T-helper 22 cell (primary cell): ENCODE results near the gene ADGRG2.
"Not testable (repeated sequence)": the region's sequence is repeated elsewhere in the genome, so short reads cannot be mapped to it uniquely, and the experiment has no call there.

ENCODE experiments used
- DNase-seq: peaks from one replicate; pipeline ENCODE4 v3.0.0-alpha.2; 2020; ENCODE audit warnings: low read depth

Gene ADGRG2

DNA sequence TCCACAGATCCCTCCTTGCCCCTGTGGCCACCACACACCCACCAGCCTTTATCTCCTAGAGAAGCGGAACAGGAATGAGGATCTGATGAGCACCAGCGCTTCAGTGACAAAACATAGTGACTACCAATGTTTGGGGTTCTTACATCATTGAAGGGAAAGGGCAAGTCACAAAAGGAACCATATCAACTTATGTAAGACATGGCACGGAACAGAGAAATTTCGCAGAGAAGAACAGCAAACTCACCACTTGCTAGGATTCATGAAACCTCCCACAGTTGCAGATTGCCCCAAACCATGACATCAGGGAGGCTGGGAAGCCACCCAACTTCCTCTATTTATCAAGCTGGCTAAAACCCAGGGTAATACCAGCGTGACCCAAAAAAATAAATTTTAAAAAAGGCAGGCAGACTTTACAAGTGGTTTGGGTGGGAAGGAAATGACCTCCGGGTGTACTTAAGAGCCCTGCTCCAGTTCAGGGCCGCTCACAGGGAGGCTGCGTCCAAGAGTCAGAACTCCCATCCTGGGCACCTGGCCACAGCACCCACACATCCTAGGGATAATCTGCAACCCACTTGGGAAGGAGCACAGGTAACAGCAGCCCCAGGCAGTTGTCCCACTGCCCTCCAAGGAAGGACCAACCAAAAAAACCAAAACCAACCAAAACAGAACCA is 36.0 kb downstream of the ADGRG2 start:
- DNase-seq = no peak

- no peak for DNase-seq
These were observed 36.6 kb downstream of the ADGRG2 start for GRCh38 chrX:19085666-19086065.

DNA sequence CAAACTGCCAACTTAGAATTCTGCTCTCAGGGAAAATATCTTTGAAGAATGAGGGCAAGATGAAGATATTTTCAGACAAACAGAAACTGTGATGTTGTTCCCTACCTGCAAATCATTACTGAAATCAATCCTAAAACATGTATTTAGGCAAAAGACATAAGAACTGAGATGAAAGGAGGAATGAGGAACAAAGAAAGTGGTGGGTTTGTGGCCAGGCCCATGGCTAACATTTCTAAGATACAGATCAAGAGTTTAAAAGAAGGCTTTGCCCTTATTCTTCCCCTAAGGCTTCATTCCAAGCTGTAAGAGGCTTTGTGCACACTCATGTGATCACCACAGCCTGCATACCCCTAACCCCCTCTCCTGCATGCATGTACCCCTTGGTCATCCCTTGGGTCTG is 46.5 kb downstream of the ADGRG2 start:
- DNase-seq = no peak

GRCh38 chrX:19072372-19072771 is 49.9 kb downstream of the ADGRG2 start:
- DNase-seq = no peak

DNA sequence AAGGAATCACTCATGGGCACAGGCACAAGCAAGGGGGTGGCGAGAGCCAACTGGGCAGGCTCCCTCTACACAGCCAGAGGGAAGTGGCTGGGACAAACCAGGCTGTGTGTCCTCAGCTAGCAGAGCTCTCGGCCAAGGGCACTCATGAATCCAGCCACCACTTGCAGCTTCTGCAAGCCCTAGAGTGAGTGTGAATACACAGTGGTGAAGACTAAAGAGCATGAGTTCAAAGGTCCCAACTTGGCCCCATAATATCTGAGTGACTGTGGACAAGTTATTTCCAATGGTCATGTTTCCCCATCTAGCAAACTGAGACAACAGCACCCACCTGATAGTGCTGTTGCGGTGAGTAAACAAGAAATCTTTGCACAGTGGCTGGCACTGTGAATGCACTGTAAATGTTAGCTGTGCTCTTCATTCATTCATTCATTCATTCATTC is 51.7 kb downstream of the ADGRG2 start:
- no peak for DNase-seq

DNA sequence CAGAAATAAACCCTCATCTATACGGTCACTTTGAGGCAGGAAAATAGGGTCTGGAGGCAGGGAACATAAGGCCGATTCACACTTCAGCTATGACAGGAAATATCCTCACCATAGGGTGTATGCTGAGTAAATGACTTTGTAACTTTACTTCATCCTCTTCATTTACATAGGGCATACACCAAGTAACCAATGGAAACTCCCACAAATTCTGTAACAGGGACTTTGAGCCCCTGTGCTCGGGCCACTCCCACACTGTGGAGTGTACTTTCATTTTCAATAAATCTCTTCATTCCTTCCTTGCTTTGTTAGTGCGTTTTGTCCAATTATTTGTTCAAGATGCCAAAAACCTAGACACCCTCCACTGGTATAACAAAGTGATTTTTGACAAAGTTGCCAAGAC is 55.3 kb downstream of the ADGRG2 start:
- DNase-seq = not testable (repeated sequence)

- no peak for DNase-seq
These were observed 56.7 kb downstream of the ADGRG2 start for GRCh38 chrX:19065535-19065934.

GRCh38 chrX:19064175-19064574 is 58.1 kb downstream of the ADGRG2 start:
- DNase-seq = no peak

DNA sequence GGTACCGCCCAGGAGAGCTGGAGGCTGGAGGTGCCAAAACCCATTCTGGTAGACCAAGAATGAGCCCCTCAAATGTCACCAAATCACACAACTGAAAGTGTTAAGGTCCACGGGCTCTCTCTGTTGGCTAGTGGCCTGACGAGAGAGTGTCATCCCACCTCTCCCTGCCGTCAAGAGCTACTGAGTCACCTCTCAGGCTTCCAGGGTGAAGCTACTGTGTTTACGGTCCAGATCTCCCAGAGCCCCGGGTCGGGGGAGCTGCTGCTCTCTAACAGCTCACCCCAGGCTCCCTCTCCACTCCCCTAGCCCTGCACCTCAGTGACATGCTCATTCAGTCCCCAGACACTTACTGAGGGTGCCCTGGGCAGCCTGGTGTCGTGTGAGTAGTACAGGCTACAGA is 59.2 kb downstream of the ADGRG2 start:
- DNase-seq = no peak

- no peak for DNase-seq
These were observed 63.2 kb downstream of the ADGRG2 start for GRCh38 chrX:19059067-19059466.

GRCh38 chrX:19057856-19058255 is 64.4 kb downstream of the ADGRG2 start:
- no peak for DNase-seq

GRCh38 chrX:19049110-19049509 is 73.2 kb downstream of the ADGRG2 start:
- DNase-seq = no peak

DNA sequence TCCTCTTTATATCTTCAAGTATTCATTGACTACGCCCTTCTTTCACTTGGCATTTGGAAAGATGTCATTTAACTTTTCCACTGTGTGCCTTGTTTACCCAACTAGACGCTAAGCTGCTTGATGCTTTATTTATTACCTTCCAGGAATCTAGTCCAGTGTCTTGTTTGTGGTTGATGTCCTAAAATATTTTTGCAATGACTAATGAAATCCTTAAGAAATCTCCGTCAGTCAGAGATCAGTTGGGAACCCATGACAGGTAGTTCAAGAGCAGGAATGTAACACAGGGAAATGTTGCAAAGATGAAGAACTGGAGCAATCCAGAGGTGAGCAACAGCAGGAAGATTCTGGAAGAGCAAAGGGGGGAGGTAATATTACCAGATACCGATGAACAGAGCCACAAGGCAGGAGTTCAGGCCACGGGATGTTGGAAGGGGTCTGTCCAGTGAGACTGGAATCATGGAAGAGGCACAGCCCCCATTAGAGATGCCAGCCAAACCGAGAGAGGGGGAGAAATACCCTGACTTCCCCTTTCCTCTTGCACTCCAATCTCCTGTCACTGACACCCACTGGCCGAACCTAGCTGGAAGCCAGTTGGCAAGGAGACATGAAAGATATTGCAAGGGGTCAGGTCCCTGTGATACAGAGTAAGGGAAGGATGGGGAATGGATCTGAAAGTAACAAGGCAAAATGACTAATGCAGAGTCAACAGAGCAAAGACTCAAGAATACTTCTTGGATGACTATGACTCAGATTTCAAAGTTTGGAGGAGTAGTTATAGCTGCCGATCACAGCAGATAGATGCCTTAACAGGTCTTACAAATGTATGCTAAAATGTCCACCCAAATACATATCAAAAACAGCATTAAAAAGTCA is 75.7 kb downstream of the ADGRG2 start:
- DNase-seq = no peak

DNA sequence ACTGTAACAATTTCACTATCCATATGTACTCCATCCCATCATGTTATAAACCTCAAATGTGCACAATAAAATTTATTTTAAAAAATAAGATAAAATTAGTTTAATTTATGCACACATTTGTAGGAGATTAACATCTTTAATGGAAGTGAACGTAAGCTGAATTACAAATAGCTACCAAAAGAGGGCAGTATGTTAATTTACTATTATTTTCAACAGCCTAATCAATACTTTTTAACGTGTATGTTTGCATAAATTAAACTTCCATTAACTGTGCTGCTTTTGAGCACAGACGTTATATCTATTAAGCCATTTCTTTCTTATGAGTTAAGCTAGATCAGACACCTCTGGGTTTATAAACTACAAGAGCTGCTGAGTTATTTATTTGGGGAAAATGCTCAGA is 81.9 kb downstream of the ADGRG2 start:
- DNase-seq = no peak

DNA sequence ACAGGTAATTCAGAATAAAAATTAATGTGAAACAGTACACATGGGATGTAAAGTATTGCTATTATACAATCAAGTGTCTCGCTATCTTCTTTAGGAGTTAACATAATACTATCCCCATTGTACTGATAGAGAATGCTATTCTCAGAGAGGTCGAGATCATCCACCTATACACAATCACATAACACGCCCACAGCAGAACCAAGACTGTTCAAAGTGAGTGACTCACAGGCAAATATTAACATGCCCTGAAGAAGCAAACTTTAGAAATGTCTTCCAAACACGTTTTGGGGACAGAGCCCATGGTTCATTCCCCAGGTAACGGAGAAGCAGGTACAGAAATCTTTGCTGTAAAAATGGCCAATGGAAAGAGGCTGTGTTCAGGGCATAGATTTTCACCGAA is 88.2 kb downstream of the ADGRG2 start:
- DNase-seq = no peak

DNA sequence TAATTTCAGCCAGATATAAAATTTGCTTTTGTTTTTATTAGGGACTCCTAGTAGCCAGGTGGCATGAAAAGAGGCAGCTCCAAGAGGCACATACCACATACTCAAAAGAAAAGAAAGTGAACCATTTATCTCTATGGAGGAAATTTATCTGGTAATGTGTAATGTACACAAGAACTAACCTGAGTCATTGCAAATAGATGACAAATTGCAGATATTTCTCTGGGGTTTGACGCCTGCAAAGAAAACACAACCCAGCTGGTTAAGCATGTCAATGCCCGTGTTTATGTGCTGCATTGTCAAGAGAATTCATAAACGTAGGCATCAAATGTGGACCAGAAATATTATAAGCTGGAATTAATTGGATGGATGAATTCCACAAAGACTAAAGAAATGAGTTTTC is 91.5 kb downstream of the ADGRG2 start:
- DNase-seq = no peak

GRCh38 chrX:19028560-19028959 is 93.7 kb downstream of the ADGRG2 start:
- DNase-seq = no peak

GRCh38 chrX:19024366-19024765 is 97.9 kb downstream of the ADGRG2 start:
- DNase-seq = no peak

DNA sequence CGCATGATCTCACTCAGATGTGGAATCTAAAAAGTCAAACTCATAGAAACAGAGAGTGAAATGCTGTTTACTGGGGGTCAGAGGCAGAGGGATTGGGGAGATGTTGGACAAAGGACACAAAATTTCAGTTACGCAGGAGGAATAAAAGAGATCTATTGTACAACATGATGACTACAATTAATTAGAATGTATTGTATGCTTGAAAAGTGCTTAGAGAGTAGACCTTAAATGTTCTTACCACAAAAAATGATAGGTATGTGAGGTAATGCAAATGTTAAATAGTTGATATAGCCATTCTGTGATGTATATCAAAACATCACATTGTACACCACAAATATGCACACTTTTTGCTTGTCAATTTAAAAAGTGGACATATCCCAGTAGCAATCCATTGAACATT is 102.3 kb downstream of the ADGRG2 start:
- no peak for DNase-seq

- DNase-seq = no peak
These were observed 105.0 kb downstream of the ADGRG2 start for GRCh38 chrX:19017271-19017670.

DNA sequence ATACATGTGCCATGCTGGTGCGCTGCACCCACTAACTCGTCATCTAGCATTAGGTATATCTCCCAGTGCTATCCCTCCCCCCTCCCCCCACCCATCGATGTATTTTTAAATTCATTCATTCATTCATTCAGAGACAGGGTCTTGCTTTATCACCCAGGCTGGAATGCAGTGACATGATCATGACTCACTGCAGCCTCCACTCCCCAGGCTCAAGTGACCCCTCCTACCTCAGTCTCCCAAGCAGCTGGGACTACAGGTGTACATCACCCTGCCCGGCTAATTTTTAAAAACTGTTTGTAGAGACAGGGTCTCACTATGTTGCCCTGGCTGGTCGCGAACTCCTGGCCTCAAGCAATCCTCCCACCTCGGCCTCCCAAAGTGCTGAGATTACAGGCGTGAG is 105.7 kb downstream of the ADGRG2 start:
- DNase-seq = not testable (repeated sequence)

GRCh38 chrX:19007868-19008267 is 114.4 kb downstream of the ADGRG2 start:
- no peak for DNase-seq

DNA sequence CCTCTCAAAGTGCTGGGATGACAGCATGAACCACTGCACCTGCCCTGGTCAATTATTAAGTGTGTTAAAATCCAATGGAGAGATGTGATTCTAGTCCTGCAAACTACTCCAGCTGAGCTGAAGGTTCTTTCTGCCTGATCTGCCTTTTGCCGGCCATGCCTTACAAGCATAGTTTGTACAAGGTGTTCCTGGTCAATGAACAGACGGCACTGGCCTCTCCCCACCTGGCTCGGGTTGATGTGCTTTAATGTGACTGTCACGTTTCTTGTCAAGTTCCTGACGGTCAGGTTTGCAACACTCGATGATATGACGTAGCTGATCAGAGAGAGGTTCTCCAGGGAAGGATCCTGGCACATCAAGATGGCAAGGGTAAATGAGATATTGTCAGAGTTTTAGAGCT is 115.3 kb downstream of the ADGRG2 start:
- no peak for DNase-seq

- DNase-seq = no peak
These were observed 116.4 kb downstream of the ADGRG2 start for GRCh38 chrX:19005909-19006308.
